Astrocyte (in vitro differentiated cells and primary cell): Measurements from ENCODE around the gene ZNF385D. TPM values are rescaled to one million over a fixed set of nuclear protein-coding genes. Genes with fewer than 3 reads are reported as not detected.

ENCODE experiments used
- DNase-seq: peaks from one replicate; pipeline ENCODE4 v3.0.0-alpha.2; 2010; ENCODE audit warnings: low read depth
- FAIRE-seq: peaks from 2 replicates; lab custom pipeline; 2011; peaks lifted over from hg19 to GRCh38; lab: Jason Lieb, UNC
- H2AFZ ChIP-seq: 2 replicates; pipeline ENCODE4 v1.6.0; 2012; ENCODE audit warnings: low read depth, low read length, inconsistent platforms
- H3K27ac ChIP-seq: 2 replicates; pipeline ENCODE4 v1.5.1; 2011; ENCODE audit warnings: low read depth, low read length, inconsistent platforms
- H3K27me3 ChIP-seq: 2 replicates; pipeline ENCODE4 v1.6.0; 2011; ENCODE audit warnings: low read length, inconsistent platforms; ENCODE audit not compliant: insufficient read depth
- H3K36me3 ChIP-seq: 2 replicates; pipeline ENCODE4 v1.5.1; 2011; ENCODE audit warnings: low read length, inconsistent platforms; ENCODE audit not compliant: insufficient read depth
- H3K4me1 ChIP-seq: 2 replicates; pipeline ENCODE4 v1.5.1; 2011; ENCODE audit warnings: low read length, inconsistent platforms; ENCODE audit not compliant: insufficient read depth
- H3K4me2 ChIP-seq: 2 replicates; pipeline ENCODE4 v1.6.0; 2012; ENCODE audit warnings: low read length, inconsistent platforms
- H3K4me3 ChIP-seq: 2 replicates; pipeline ENCODE4 v1.5.1; 2011; ENCODE audit warnings: low read depth, mild to moderate bottlenecking, low read length, inconsistent platforms; ENCODE audit not compliant: insufficient read depth
- H3K79me2 ChIP-seq: 2 replicates; pipeline ENCODE4 v1.6.0; 2012; ENCODE audit warnings: mild to moderate bottlenecking, low read length, inconsistent platforms; ENCODE audit not compliant: insufficient read depth
- H3K9ac ChIP-seq: 2 replicates; pipeline ENCODE4 v1.6.0; 2012; ENCODE audit warnings: mild to moderate bottlenecking, low read length, inconsistent platforms
- H3K9me3 ChIP-seq: 2 replicates; pipeline ENCODE4 v1.5.1; 2012; ENCODE audit warnings: low read depth, mild to moderate bottlenecking, low read length, inconsistent platforms; ENCODE audit not compliant: insufficient read depth
- H4K20me1 ChIP-seq: 2 replicates; pipeline ENCODE4 v1.6.0; 2012; ENCODE audit warnings: low read length, inconsistent platforms; ENCODE audit not compliant: insufficient read depth
- H3K27ac Mint-ChIP-seq: one replicate; pipeline ENCODE4 v1.8.0; 2021; ENCODE audit warnings: mild to moderate bottlenecking, mixed read lengths; ENCODE audit not compliant: unreplicated experiment
- H3K27me3 Mint-ChIP-seq: one replicate; pipeline ENCODE4 v1.8.0; 2021; ENCODE audit warnings: low read depth, mixed read lengths; ENCODE audit not compliant: unreplicated experiment
- H3K36me3 Mint-ChIP-seq: one replicate; pipeline ENCODE4 v1.8.0; 2021; ENCODE audit warnings: low read depth, mixed read lengths; ENCODE audit not compliant: unreplicated experiment
- H3K4me1 Mint-ChIP-seq: one replicate; pipeline ENCODE4 v1.8.0; 2021; ENCODE audit warnings: low read depth, mixed read lengths; ENCODE audit not compliant: unreplicated experiment
- H3K4me3 Mint-ChIP-seq: one replicate; pipeline ENCODE4 v1.8.0; 2021; ENCODE audit warnings: mild to moderate bottlenecking, moderate library complexity, mixed read lengths; ENCODE audit not compliant: unreplicated experiment
- H3K9me3 Mint-ChIP-seq: one replicate; pipeline ENCODE4 v1.8.0; 2021; ENCODE audit warnings: mild to moderate bottlenecking, mixed read lengths; ENCODE audit not compliant: unreplicated experiment
- CTCF ChIP-seq: IDR thresholded peaks from 2 replicates; pipeline ENCODE4 v1.5.1; 2011; ENCODE audit warnings: low read depth, mild to moderate bottlenecking, inconsistent platforms, low read length, moderate library complexity; ENCODE audit not compliant: insufficient read depth
- EZH2 ChIP-seq: IDR thresholded peaks from 2 replicates; pipeline ENCODE4 v1.6.1; 2012; ENCODE audit warnings: mild to moderate bottlenecking, low read length, inconsistent platforms; ENCODE audit not compliant: insufficient read depth
- total RNA-seq: library from RNA; stranded (reverse); gene quantifications from 2 replicates; pipeline ENCODE4 v1.2.1, GENCODE V29; 2021

The ZNF385D gene
- total RNA-seq, 1 donor from 2014 or later = 7.8 TPM

DNA sequence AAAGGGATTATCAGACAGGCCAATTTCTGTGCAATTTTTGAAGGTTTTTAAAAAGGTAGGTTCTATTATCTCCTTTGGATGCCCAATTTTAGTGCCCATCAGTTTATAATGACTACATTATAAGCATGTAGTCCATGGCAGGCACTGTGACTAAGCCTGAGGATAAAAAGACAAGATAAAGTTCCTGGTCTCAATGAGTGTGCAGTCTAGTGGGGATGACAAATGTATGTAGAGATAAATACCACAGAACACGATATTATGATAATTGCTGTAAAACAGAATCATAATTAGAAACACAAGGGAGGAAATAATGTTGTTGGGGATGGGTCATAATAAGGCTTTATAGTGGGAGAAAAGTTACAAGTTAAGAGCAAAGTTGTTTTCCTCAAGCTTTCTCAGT, 163.1 kb downstream of the ZNF385D start:
- Histone ChIP-seq H3K4me2 (no peak overlapping the region), H3K27ac (no peak overlapping the region), H3K4me3 (no peak overlapping the region), H3K36me3 (no peaks in the 10 kb centered on the region), H3K9me3 (no peaks in the 10 kb centered on the region), H3K4me1 (no peaks in the 10 kb centered on the region), H2AFZ (no peak overlapping the region), H3K27me3 (no peaks in the 10 kb centered on the region), H3K79me2 (no peaks in the 10 kb centered on the region), H4K20me1 (no peaks in the 10 kb centered on the region), H3K9ac (no peak overlapping the region)
- TF ChIP-seq EZH2 (no peak), CTCF (no peak)
- Mint-ChIP-seq H3K27ac (no peak overlapping the region), H3K4me1 (peaks cover 3% of the 10 kb centered on the region), H3K36me3 (no peaks in the 10 kb centered on the region), H3K27me3 (no peaks in the 10 kb centered on the region), H3K4me3 (no peak overlapping the region), H3K9me3 (no peaks in the 10 kb centered on the region)
- no peak for DNase-seq
- FAIRE-seq = no peak

- no peak for FAIRE-seq
- no peaks in the 10 kb centered on the region for H3K36me3 Mint-ChIP-seq
Measured at GRCh38 chr3:21585216-21585740, 165.7 kb downstream of the ZNF385D start.

More at GRCh38 chr3:21585216-21585740, 165.7 kb downstream of the ZNF385D start:
- H3K4me3 Mint-ChIP-seq = no peak overlapping the region
- H3K27ac Mint-ChIP-seq = no peak overlapping the region
- no peak for DNase-seq
- H4K20me1 ChIP-seq = no peaks in the 10 kb centered on the region
- H3K27ac ChIP-seq = no peak overlapping the region
- H3K9me3 Mint-ChIP-seq = no peaks in the 10 kb centered on the region
- no peaks in the 10 kb centered on the region for H3K27me3 ChIP-seq
- H2AFZ ChIP-seq = no peak overlapping the region
- no peak overlapping the region for H3K9ac ChIP-seq
- no peaks in the 10 kb centered on the region for H3K4me1 ChIP-seq
- no peak overlapping the region for H3K4me2 ChIP-seq
- no peaks in the 10 kb centered on the region for H3K27me3 Mint-ChIP-seq
- no peak overlapping the region for H3K4me3 ChIP-seq
- H3K4me1 Mint-ChIP-seq = peaks cover 3% of the 10 kb centered on the region
- TF ChIP-seq CTCF (no peak), EZH2 (no peak)
- H3K9me3 ChIP-seq = no peaks in the 10 kb centered on the region
- no peaks in the 10 kb centered on the region for H3K79me2 ChIP-seq
- H3K36me3 ChIP-seq = no peaks in the 10 kb centered on the region
